Measurements from ENCODE around the gene BCL2L2.

DNA sequence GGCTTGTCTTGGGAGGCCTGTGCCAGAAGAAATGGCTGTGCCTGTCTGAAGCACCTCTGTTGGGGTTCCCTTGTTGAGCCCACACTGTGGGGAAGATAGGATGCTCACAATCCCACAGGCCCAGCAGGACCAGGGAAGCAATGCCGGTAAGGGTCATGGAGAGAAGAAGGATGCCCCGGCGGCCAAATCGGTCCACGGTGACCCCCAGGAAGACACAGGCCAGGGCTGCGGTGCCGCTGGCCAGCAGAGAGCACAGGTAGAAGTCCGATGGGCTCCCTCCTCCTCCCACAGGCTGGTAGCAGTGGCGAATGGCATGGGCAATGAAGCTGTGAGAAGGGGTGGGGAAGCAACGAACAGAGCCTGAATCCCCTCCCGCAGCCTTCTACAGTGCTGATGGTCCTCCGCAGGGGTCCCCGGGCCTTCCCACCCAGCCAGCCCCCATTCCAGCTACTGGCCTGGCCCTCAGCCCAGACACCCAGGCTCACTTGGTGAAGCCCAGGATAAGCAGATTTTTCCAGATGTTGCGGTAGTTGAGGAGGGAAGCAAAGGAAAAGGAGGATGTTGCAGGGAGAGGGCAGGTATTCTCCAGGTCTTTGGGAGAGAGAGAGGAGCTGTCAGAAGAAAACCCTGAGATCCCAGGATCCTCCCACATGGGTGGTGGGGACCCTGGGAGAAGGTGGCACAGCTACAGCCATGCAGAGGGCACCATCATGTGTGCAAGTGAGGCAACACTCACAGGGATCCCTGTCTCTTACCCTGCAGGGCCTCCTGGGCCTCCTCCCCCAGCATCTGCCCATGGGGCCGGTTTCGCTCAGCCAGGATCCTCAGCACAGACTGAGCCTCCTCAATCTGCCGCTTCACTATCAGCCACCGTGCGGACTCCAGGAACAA lies 41.0 kb downstream of the BCL2L2 start:
- TF ChIP-seq, protein P1, sequence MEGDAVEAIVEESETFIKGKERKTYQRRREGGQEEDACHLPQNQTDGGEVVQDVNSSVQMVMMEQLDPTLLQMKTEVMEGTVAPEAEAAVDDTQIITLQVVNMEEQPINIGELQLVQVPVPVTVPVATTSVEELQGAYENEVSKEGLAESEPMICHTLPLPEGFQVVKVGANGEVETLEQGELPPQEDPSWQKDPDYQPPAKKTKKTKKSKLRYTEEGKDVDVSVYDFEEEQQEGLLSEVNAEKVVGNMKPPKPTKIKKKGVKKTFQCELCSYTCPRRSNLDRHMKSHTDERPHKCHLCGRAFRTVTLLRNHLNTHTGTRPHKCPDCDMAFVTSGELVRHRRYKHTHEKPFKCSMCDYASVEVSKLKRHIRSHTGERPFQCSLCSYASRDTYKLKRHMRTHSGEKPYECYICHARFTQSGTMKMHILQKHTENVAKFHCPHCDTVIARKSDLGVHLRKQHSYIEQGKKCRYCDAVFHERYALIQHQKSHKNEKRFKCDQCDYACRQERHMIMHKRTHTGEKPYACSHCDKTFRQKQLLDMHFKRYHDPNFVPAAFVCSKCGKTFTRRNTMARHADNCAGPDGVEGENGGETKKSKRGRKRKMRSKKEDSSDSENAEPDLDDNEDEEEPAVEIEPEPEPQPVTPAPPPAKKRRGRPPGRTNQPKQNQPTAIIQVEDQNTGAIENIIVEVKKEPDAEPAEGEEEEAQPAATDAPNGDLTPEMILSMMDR (conservative IDR thresholded peaks at IDR 0.05 in 1 of 2, IDR thresholded peaks at IDR 0.05 in 1 of 2; ENCODE audit: low read depth in 1 of 2, low read length in 2 of 2), result no peak
- no peak for TF ChIP-seq EZH2 (IDR thresholded peaks at IDR 0.05; ENCODE audit: low read length, missing control alignments)
